ENCODE data around the gene SATB2.

GRCh38 chr2:199434555-199434954 is 23.2 kb downstream of the SATB2 start:
- TF ChIP-seq ZFP3 (CRISPR knock-in tag; IDR thresholded peaks at IDR 0.05) = no peak
- TF ChIP-seq ZNF565 (CRISPR knock-in tag; conservative IDR thresholded peaks at IDR 0.05; ENCODE audit: low read depth) = no peak
- no peak for TF ChIP-seq ZC3H10 (CRISPR knock-in tag; IDR thresholded peaks at IDR 0.05)
- TF ChIP-seq CSDC2 (CRISPR knock-in tag; IDR thresholded peaks at IDR 0.05) = no peak
- TF ChIP-seq ZFP30 (CRISPR knock-in tag; IDR thresholded peaks at IDR 0.05) = no peak

All from SK-N-SH treated with all-trans-retinoic acid at 6 μM for 48 hours (cell line).